Cerebellar nuclear complex (tissue), 1 donor: ENCODE measurements around the gene WIPF2.
A peak's percentile ranks its signal among the peaks of the same experiment; 100 is the strongest.
"Not testable (repeated sequence)": the region's sequence is repeated elsewhere in the genome, so short reads cannot be mapped to it uniquely, and the experiment has no call there.

Source experiments
- DNase-seq, 2 experiments: peaks; one replicate each; lab custom pipeline; 2025; lab: John Stamatoyannopoulos, UW

The WIPF2 gene

DNA sequence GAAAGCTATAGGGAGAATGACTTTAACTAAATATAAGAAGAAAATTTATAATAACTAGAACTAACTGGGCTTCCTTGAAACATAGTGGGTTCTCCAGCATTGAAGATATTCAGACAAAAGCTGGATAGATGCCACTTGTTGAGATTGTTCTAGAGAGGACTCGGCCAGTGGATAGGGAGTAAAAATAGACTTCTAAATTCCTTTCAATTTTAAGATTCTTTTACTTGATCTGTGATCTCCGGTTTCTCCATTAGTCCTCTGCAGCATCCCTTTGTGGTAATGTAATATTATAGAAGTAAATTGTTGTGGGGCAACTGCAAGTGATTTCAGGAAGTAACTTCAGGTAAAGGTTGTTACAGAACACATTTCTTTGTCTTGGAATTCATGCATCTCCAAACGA, 79.6 kb downstream of the WIPF2 start:
- no peak for DNase-seq

DNA sequence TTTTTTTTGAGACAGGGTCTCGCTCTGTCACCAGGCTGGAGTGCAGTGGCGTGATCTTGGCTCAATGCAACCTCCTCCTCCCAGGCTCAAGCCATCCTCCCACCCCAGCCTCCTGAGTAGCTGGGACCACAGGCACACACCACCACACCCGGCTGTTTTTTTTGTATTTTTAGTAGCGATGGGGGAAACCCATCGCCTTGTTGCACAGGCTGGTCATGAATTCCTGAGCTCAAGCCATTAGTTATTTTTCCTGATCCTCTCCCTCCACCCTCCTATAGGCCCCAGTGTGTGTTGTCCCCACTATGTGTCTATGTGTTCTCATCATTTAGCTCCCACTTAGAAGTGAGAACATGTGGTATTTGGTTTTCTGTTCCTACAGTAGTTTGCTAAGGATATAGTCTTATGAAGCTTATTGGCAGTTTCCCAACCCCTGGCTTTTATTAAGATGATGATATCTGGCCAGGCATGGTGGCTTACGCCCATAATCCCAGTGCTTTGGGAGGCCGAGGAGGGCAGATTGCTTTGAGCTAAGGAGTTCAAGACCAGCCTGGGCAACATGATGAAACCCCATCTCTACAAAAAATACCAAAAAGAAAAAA, 80.2 kb downstream of the WIPF2 start:
- not testable (repeated sequence) for DNase-seq

GRCh38 chr17:40301315-40301714, 82.2 kb downstream of the WIPF2 start:
- DNase-seq, result no peak

- peak in 1 of 2 experiments; percentile 37 for DNase-seq
Observed at GRCh38 chr17:40303009-40303657, 84.0 kb downstream of the WIPF2 start.

- DNase-seq, result no peak
Observed at GRCh38 chr17:40303708-40304551, 84.8 kb downstream of the WIPF2 start.

- DNase-seq, result not testable (repeated sequence)
Observed at GRCh38 chr17:40304552-40304863, 85.4 kb downstream of the WIPF2 start.

DNA sequence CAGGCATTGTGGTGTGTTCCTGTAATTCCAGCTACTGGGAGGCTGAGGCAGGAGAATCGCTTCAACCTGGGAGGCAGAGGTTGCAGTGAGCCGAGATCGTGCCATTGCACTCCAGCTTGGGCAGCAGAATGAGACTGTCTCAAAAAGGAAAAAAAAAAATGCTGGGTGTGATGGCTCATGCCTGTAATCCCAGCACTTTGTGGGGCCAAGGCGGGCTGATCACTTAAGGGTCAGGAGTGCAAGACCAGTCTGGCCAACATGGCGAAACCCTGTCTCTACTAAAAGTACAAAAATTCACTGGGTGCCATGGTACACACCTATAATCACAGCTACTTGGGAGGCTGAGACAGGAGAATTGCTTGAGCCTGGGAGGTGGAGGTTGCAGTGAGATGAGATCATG, 85.8 kb downstream of the WIPF2 start:
- not testable (repeated sequence) for DNase-seq

DNA sequence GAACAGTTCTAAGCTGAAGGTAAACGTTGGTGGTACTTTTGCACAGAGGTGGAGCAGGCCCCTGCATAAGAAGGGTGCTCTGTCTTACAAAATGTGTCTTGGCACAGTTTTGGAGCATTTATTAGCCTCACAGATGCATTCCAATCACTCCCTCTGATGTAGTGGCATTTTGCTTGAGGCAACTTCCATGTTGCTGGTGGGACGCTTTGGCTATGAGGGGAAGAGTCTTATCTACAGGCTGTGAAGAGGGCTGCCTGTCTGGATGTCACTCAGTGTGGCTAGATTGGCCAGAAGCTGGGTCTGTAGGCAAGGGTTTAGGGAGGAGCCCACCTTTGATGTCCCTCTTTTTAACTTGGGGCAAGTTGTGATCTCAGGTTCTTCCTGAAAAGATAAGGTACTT, 87.3 kb downstream of the WIPF2 start:
- no peak for DNase-seq

- DNase-seq, result no peak
Observed at GRCh38 chr17:40307001-40307730, 88.1 kb downstream of the WIPF2 start.

- no peak for DNase-seq
Observed at GRCh38 chr17:40307740-40308239, 88.7 kb downstream of the WIPF2 start.

- DNase-seq, result peak; percentile 61 to 70
Observed at GRCh38 chr17:40309031-40309948, 90.2 kb downstream of the WIPF2 start, which contains the start of gene RARA. Gene RARA (plus strand): TSS chr17:40309180. CDS start chr17:40331219, 22,039 bp downstream.

DNA sequence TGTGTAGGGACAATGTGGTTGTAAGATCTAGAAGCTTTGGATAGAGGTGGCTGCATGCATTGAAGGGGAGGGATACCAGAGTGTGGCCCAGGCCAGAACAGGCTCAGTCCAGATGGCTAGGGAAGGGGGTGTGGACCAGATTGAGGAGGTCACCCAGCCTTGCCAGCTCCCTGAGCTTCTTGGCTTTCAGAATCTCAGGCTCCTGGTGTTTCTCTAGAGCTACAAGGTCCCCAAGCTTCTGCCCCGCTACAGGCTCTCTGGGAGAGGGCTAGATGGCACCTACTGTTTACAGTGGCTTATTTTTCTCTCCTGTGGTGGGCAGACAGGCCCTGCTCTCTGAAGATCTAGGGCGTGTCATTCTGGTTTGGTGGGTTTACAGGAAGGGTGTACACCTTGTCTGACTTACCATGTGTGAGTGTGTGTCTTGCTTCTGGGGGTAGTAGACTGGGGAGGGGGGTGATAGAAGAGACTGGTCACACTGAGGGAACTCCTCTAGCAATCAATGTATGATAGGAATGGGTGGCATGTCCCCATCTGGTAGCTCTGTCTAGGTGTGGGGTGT, 90.9 kb downstream of the WIPF2 start:
- no peak for DNase-seq

DNA sequence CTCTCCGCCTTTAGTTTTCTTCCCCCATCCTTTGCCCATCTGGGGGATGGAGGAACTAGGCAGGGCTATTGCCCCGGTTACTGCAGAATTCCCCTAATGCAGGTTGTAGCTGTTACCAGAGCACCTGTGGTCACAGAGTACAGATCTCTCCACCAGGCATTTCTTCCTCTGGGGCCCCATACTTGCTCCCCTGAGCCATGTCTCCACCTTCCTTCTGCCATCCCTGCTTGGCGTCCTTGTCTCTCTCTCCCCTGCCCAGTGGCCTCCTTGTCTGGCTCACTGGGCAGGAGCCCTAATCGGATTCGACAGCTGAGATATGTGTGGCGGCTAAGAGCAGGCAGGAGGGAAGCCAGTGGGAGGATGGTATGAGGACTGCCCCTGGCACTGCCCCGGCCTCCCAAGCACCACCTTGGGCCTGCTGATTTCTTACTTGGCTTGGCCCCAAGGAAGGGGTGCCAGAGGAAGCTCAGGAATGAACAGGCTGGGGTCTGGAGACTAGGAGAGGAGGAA, 91.8 kb downstream of the WIPF2 start:
- peak; percentile 30 to 59 for DNase-seq

- no peak for DNase-seq
Observed at GRCh38 chr17:40311575-40311974, 92.5 kb downstream of the WIPF2 start.

DNA sequence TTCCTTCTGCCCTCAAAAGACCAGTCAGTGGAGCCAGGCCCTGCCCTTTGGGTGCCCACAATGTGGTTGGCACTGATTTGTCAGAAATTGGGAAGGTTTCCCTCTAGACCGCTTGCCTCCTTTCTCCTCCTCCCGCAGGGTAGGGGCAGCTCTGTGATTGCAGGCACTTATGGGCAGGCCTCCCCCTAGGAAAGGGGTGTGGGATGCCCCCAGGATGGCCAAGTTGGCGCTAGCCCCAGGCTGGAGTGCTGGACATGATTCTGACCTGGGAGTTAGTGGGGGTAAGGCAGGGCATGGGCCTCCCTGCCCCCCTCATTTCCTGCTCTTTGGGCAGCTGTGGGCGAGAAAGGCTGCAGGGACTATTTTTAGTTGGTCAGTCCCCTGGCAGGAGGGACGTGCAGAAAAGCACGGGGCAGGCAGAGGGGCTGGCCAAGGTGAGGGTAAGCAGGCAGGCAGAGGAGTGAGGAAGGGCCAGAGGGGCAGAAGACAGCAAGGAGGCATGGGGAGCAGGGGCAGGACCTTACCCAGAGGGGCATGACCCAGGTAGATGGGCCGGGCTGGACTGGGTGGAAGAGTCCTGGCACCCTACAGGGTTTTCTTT, 93.1 kb downstream of the WIPF2 start:
- DNase-seq, result no peak

GRCh38 chr17:40312893-40313667, 94.0 kb downstream of the WIPF2 start:
- DNase-seq, result no peak

DNA sequence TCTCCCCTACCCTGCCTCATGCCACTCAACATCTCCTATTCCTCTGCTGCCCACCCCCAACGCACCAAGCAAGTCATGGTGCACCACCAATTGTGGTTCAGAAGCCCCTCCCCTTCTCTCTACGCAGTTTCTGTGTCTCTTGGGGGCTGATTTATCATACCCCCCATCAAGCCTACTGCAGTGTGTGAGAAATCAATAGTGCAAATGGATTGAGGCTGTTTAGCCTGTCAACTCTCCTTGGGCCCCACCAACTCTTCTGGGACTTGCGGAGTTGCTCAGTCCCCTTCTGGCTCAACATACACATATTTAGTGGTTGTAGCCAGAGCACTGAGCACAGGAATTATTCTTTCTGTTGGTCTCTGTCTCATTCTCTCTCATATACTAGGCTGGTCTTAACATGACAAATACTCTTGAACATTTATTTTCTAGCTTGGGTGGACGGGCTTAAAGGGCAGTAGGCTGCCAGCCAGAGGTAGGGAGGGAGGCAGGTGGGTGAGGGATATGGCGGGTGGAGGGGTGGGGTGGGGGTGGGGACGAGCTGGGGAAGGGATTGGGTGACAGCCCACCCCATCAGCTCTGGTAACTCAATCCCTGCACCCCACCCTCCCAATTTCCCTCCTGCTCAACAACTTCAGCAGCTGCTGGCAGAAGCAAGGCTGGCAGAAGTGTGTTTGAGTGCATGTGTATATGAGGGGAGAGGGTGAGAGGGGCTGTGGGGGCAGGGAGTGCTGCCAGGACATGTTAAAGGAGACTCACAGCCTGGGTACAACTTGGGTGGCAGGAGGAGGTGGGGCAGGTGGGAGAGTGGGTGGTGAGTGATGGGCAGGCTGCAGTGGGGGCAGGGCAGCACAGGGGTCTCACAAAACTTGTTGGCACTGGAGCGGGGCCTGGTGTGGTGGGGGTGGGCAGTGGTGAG, 94.8 kb downstream of the WIPF2 start:
- no peak for DNase-seq

DNA sequence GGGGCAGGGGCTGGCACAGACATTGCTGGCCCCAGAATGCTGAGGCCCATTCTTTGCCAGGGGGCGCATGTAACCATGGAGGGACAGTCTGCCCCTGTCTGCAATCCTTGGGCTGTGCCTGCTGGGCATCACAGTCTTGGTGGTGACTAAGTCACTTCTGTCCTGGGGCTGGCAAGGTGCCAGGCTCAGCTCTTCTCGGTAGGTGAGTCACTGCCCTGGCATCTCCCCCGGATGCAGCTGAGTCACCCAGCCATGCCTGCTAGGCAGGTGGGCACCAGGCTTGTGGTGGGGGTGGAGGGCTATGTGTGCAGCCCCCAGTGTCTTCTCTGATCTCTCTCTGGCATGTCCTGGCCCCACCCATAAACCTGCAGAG, 95.5 kb downstream of the WIPF2 start:
- DNase-seq, result no peak
